ENCODE results near the gene ROR1. TPM values are rescaled to one million over a fixed set of nuclear protein-coding genes. Genes with fewer than 3 reads are reported as not detected.

The ROR1 gene
- total and polyA plus RNA-seq, 2 donors (not counting 1 experiment from before 2014, with no cell fraction given): 14.5 to 16.5 TPM

DNA sequence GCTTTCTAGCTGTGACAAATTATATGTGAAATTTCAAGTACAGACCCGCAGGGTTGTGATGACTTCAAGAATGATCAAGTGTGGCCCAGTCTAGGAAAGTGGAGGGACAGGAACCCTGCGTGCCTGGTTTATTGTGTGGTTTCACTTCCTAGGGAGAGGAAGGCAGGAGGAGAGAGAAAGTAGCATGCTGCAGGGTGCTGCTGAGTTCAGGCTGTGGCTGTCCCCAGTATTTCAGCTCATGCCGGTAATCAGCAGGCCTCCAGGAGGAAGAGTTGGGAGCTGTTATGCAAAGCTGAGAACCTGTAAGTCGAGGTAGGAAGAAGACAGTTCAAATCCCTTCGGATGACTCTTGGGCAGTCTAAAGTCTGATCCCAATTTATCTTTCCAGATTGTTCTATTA lies 140.4 kb downstream of the ROR1 start:
- H3K27me3 ChIP-seq (ENCODE audit: control insufficient read depth, insufficient read depth, low read length): no peaks in the 10 kb centered on the region
- H3K36me3 ChIP-seq (ENCODE audit: control insufficient read depth, insufficient read depth, low read length): no peaks in the 10 kb centered on the region
- no peak overlapping the region for H2AFZ ChIP-seq (ENCODE audit: low read length)
- no peak overlapping the region for H3K4me2 ChIP-seq (ENCODE audit: extremely low read depth, insufficient read depth, low read length)
- no peaks in the 10 kb centered on the region for H3K9me3 ChIP-seq (ENCODE audit: control insufficient read depth, insufficient read depth, low read depth, low read length)
- no peak overlapping the region for H3K27ac ChIP-seq (ENCODE audit: insufficient read depth, low read length)
- H3K79me2 ChIP-seq (ENCODE audit: control insufficient read depth, insufficient read depth, low read length): no peaks in the 10 kb centered on the region
- no peak for TF ChIP-seq EZH2 (IDR thresholded peaks at IDR 0.05; ENCODE audit: low read length, missing control alignments)
- TF ChIP-seq, protein P1, sequence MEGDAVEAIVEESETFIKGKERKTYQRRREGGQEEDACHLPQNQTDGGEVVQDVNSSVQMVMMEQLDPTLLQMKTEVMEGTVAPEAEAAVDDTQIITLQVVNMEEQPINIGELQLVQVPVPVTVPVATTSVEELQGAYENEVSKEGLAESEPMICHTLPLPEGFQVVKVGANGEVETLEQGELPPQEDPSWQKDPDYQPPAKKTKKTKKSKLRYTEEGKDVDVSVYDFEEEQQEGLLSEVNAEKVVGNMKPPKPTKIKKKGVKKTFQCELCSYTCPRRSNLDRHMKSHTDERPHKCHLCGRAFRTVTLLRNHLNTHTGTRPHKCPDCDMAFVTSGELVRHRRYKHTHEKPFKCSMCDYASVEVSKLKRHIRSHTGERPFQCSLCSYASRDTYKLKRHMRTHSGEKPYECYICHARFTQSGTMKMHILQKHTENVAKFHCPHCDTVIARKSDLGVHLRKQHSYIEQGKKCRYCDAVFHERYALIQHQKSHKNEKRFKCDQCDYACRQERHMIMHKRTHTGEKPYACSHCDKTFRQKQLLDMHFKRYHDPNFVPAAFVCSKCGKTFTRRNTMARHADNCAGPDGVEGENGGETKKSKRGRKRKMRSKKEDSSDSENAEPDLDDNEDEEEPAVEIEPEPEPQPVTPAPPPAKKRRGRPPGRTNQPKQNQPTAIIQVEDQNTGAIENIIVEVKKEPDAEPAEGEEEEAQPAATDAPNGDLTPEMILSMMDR (conservative IDR thresholded peaks at IDR 0.05 in 1 of 2, IDR thresholded peaks at IDR 0.05 in 1 of 2; ENCODE audit: low read depth in 1 of 2, low read length in 2 of 2): no peak
- no peak overlapping the region for H3K9ac ChIP-seq (ENCODE audit: insufficient read depth, low read length)
- peaks cover 2% of the 10 kb centered on the region for H3K4me1 ChIP-seq (ENCODE audit: control insufficient read depth, extremely low read depth, insufficient read depth, low read length)
- no peaks in the 10 kb centered on the region for H4K20me1 ChIP-seq (ENCODE audit: control insufficient read depth, extremely low read depth, insufficient read depth, low read length)
- DNase-seq (ENCODE audit: low read depth in 2 of 2): no peak
- H3K4me3 ChIP-seq (replicated peaks in 1 of 4; ENCODE audit: control extremely low read depth in 1 of 4, insufficient read depth in 1 of 4, low read depth in 3 of 4, low read length in 4 of 4): no peak overlapping the region

DNA sequence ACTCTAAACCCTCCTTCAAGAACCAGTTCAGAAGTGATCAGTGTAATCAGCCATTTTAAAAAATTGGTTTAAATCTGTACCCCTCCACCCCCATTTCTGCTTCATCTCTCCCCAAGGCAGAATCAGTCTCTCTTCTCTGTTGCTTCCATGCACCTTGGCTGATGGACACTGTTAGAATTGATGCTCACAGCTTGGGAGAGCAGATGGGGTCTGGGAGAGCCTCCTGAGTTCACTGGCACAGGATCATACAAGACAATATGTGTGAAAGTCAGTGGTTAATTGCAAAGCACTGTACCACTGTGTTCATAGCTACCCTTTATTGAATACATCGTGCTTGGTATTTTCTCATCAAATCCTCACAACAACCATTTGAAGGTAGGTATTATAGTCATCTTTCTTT lies 140.9 kb downstream of the ROR1 start:
- DNase-seq (ENCODE audit: low read depth in 2 of 2): no peak
- Histone ChIP-seq H4K20me1 (ENCODE audit: control insufficient read depth, extremely low read depth, insufficient read depth, low read length) (no peaks in the 10 kb centered on the region), H2AFZ (ENCODE audit: low read length) (no peak overlapping the region), H3K9ac (ENCODE audit: insufficient read depth, low read length) (no peak overlapping the region), H3K4me1 (ENCODE audit: control insufficient read depth, extremely low read depth, insufficient read depth, low read length) (peaks cover 2% of the 10 kb centered on the region), H3K36me3 (ENCODE audit: control insufficient read depth, insufficient read depth, low read length) (no peaks in the 10 kb centered on the region), H3K27me3 (ENCODE audit: control insufficient read depth, insufficient read depth, low read length) (no peaks in the 10 kb centered on the region), H3K9me3 (ENCODE audit: control insufficient read depth, insufficient read depth, low read depth, low read length) (no peaks in the 10 kb centered on the region), H3K27ac (ENCODE audit: insufficient read depth, low read length) (no peak overlapping the region), H3K4me3 (replicated peaks in 1 of 4; ENCODE audit: control extremely low read depth in 1 of 4, insufficient read depth in 1 of 4, low read depth in 3 of 4, low read length in 4 of 4) (no peak overlapping the region), H3K4me2 (ENCODE audit: extremely low read depth, insufficient read depth, low read length) (no peak overlapping the region), H3K79me2 (ENCODE audit: control insufficient read depth, insufficient read depth, low read length) (no peaks in the 10 kb centered on the region)
- TF ChIP-seq EZH2 (IDR thresholded peaks at IDR 0.05; ENCODE audit: low read length, missing control alignments): no peak
- TF ChIP-seq, protein P1 (conservative IDR thresholded peaks at IDR 0.05 in 1 of 2, IDR thresholded peaks at IDR 0.05 in 1 of 2; ENCODE audit: low read depth in 1 of 2, low read length in 2 of 2): no peak

DNA sequence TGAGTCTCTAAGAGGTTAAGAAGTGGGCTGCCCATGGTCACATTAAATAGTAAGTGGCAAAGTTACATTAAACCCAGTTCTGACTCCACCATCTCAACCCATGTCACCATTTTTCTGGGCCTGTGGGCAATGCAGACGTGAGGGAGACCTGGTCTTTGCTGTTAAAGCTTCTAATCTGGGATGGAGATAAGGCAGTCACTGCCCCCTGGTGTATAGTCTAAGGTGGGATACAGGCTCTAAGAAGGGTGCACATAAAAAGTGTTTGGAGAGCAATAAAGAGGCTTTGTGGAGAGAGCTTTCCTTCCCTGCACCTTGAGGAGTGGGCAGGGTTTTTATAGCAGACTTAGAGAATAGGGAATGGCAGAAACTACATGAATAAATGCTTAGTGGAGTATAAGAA lies 141.3 kb downstream of the ROR1 start:
- H3K79me2 ChIP-seq (ENCODE audit: control insufficient read depth, insufficient read depth, low read length): no peaks in the 10 kb centered on the region
- no peaks in the 10 kb centered on the region for H4K20me1 ChIP-seq (ENCODE audit: control insufficient read depth, extremely low read depth, insufficient read depth, low read length)
- no peak overlapping the region for H3K4me2 ChIP-seq (ENCODE audit: extremely low read depth, insufficient read depth, low read length)
- DNase-seq (ENCODE audit: low read depth in 2 of 2): peak; percentile 32 to 47
- H2AFZ ChIP-seq (ENCODE audit: low read length): no peak overlapping the region
- TF ChIP-seq, protein P1 (conservative IDR thresholded peaks at IDR 0.05 in 1 of 2, IDR thresholded peaks at IDR 0.05 in 1 of 2; ENCODE audit: low read depth in 1 of 2, low read length in 2 of 2): peak; percentile 33 to 34
- TF ChIP-seq EZH2 (IDR thresholded peaks at IDR 0.05; ENCODE audit: low read length, missing control alignments): no peak
- no peaks in the 10 kb centered on the region for H3K36me3 ChIP-seq (ENCODE audit: control insufficient read depth, insufficient read depth, low read length)
- peaks cover 2% of the 10 kb centered on the region for H3K4me1 ChIP-seq (ENCODE audit: control insufficient read depth, extremely low read depth, insufficient read depth, low read length)
- no peaks in the 10 kb centered on the region for H3K27me3 ChIP-seq (ENCODE audit: control insufficient read depth, insufficient read depth, low read length)
- H3K27ac ChIP-seq (ENCODE audit: insufficient read depth, low read length): no peak overlapping the region
- no peak overlapping the region for H3K9ac ChIP-seq (ENCODE audit: insufficient read depth, low read length)
- H3K9me3 ChIP-seq (ENCODE audit: control insufficient read depth, insufficient read depth, low read depth, low read length): no peaks in the 10 kb centered on the region
- no peak overlapping the region for H3K4me3 ChIP-seq (replicated peaks in 1 of 4; ENCODE audit: control extremely low read depth in 1 of 4, insufficient read depth in 1 of 4, low read depth in 3 of 4, low read length in 4 of 4)
